HG02970 (cell line): Measurements from ENCODE around the gene SYNC.
"Not testable (repeated sequence)": the region's sequence is repeated elsewhere in the genome, so short reads cannot be mapped to it uniquely, and the experiment has no call there.

Source experiments
- ATAC-seq: cut with Tn5 transposase; IDR thresholded peaks from one replicate; pipeline ENCODE4 v1.9.1; 2021; ENCODE audit warnings: mild to moderate bottlenecking, moderate library complexity, moderate number of reproducible peaks; ENCODE audit not compliant: unreplicated experiment, low FRiP score

Gene SYNC

GRCh38 chr1:32724678-32725614 is 22.4 kb upstream of the SYNC start:
- ATAC-seq, result no peak

- ATAC-seq, result no peak
Measured at GRCh38 chr1:32719681-32720275, 17.2 kb upstream of the SYNC start.

- no peak for ATAC-seq
Measured at GRCh38 chr1:32718527-32718926, 16.0 kb upstream of the SYNC start.

- ATAC-seq, result no peak
Measured at GRCh38 chr1:32718036-32718435, 15.5 kb upstream of the SYNC start.

GRCh38 chr1:32717503-32717902 is 14.9 kb upstream of the SYNC start:
- no peak for ATAC-seq

GRCh38 chr1:32716312-32717148 is 14.0 kb upstream of the SYNC start:
- no peak for ATAC-seq

DNA sequence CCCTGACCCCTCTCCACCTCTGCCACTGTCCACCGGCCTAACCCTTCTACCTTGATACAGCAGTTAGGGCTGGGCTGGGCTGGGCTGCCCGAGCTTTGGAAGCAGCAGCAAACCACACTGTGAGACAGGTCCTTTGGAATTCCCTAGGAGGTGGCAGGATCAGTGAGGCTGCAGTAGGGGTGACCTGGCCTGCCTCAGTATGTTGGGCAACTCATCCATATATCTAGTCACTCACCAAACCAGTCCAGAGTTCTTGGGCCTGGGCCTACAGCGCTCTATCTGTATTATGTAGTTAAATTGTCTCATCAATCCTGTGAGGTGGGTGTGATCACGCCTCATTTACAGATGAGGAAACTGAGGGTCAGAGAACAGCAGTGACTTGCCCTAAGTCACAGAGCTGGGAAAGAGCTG is 13.3 kb upstream of the SYNC start:
- ATAC-seq, result no peak

- no peak for ATAC-seq
Measured at GRCh38 chr1:32714277-32714676, 11.7 kb upstream of the SYNC start.

- no peak for ATAC-seq
Measured at GRCh38 chr1:32713081-32713480, 10.5 kb upstream of the SYNC start.

DNA sequence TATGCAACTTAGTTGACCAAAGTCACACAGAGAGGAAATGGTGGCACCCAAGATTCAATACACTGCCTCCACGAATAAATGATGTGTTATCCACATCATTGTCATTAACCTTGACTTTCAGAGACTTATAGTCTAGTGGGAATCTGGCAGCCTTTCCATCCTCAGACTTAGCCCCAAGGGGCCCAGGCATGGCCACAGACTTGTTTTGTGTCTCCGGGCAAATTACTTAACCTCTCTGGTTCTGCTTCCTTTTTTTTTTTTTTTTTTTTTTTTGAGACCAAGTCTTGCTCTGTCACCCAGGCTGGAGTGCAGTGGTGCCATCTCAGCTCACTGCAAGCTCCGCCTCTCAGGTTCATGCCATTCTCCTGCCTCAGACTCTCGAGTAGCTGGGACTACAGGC is 8.7 kb upstream of the SYNC start:
- ATAC-seq, result not testable (repeated sequence)

DNA sequence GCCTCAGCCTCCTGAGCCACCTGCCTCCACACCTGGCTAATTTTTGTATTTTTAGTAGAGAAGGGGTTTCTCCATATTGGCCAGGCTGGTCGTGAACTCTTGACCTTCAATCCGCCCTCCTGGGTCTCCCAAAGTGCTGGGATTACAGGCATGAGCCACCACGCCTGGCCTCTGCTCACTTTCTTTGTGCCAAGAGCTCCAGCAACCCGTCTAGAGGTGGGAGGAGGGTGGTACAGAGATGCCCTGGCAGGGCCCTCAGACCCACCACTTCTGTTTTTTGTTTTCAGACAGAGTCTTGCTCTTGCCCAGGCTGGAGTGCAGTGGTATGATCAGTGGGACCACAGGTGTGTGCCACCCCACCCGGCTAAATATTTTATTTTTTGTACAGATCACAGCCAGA is 6.9 kb upstream of the SYNC start:
- ATAC-seq, result no peak

GRCh38 chr1:32709075-32709474 is 6.5 kb upstream of the SYNC start:
- no peak for ATAC-seq

- ATAC-seq, result no peak
Measured at GRCh38 chr1:32706491-32706890, 3.9 kb upstream of the SYNC start.

GRCh38 chr1:32705516-32705915 is 2.9 kb upstream of the SYNC start:
- ATAC-seq, result no peak

DNA sequence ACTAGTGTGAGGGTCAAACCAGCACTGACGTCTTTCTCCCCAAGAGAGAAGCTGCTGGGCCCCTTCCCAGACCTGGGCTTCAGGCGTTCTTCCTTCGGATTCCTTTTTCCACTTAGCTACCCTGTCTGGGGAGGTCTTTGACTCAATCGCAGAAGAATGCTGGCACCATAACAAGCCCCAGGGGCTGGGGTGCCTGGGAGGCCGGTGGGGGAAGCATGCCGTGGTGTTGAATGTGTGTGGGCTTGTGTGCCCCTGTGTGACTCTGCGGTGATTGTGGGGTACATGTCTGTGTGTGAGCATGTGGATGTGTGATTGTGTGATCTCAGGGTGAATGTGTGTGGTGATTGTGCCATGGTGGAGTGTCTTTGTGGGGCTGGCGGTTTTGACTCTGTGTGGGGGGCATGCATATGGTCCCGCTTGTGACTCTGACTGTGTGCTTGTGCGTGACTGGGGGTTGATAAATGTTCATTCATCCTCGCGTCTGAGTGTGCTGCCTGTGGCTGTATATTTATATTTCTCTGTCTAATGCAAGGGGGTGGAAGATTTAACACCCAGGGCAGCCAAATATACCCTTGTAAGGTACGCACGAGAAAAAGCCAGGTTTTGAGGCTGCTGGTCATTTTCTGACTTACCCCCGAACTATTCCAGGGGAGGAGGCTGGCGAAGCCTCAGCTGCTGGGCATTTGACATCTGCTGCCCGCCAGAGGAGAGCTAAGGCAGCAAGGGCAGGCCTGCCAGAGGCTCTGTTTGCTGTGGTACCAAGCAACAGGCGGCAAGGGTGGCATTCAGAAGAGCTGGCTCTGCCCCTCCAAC is 1.1 kb upstream of the SYNC start:
- no peak for ATAC-seq

- no peak for ATAC-seq
Measured at GRCh38 chr1:32701951-32702598, 495 bp downstream of the SYNC start.

DNA sequence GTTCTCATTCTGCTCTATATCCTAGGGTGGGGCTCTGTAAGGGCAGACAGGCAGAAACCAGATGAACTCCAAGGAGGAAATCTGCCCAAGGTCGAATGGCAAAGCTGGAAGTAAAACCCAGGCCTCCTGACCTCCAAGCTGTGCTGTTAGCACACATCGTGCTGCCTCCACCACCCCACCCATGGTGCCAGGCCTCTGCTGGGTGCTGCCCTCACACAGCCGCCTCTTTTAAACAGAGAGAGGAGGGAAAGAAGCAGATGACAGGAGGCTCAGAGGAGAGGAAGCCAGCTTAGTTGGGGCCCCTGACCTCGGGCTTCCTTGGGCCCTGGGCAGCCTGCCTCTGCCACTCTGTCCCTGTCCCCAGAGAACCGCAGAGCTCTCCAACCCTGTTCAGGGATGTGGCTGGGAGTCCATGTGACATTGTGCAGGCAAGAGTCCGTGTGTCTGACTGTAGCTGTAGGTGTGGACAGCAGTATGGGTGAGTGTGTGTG is 1.1 kb downstream of the SYNC start:
- ATAC-seq, result no peak

GRCh38 chr1:32696996-32697395 is 5.6 kb downstream of the SYNC start:
- not testable (repeated sequence) for ATAC-seq

- ATAC-seq, result no peak
Measured at GRCh38 chr1:32696041-32696440, 6.5 kb downstream of the SYNC start.
